AG09309 (cell line): Measurements from ENCODE around the gene CIT.

Source experiments
- DNase-seq: peaks from one replicate; pipeline ENCODE4 v3.0.0-alpha.2; 2010; ENCODE audit warnings: low read depth
- H3K4me3 ChIP-seq: 2 replicates; pipeline ENCODE4 v1.5.1; 2011; ENCODE audit warnings: mild to moderate bottlenecking, low read depth, low read length, moderate library complexity; ENCODE audit not compliant: control insufficient read depth
- TF ChIP-seq, protein P1 (sequence below): IDR thresholded peaks from 2 replicates; pipeline ENCODE4 v1.5.1; 2011; ENCODE audit warnings: mild to moderate bottlenecking, low read depth, low read length, inconsistent platforms; ENCODE audit not compliant: insufficient read depth, control insufficient read depth; ENCODE audit errors: missing control alignments

Gene CIT

DNA sequence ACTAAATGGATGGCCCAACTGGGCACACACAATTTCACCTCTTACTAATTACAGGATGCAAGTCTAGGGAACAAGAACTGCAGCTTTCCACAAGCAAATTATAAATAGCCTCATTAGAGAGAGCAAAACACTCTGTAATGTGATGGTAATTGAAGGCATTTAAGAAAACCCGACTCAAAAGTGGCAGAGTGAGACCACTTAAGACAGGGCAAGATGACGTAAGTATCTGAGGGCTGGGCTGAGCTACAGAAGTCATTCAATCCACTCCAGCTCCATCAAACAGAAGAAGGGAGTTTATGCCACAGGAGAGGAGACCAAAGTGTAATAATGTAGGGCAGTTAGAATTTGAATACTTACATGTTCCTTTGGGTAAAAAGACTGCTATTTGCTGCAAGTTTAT lies 118.9 kb downstream of the CIT start:
- H3K4me3 ChIP-seq, result no peak overlapping the region
- TF ChIP-seq, protein P1, sequence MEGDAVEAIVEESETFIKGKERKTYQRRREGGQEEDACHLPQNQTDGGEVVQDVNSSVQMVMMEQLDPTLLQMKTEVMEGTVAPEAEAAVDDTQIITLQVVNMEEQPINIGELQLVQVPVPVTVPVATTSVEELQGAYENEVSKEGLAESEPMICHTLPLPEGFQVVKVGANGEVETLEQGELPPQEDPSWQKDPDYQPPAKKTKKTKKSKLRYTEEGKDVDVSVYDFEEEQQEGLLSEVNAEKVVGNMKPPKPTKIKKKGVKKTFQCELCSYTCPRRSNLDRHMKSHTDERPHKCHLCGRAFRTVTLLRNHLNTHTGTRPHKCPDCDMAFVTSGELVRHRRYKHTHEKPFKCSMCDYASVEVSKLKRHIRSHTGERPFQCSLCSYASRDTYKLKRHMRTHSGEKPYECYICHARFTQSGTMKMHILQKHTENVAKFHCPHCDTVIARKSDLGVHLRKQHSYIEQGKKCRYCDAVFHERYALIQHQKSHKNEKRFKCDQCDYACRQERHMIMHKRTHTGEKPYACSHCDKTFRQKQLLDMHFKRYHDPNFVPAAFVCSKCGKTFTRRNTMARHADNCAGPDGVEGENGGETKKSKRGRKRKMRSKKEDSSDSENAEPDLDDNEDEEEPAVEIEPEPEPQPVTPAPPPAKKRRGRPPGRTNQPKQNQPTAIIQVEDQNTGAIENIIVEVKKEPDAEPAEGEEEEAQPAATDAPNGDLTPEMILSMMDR, result no peak
- DNase-seq, result no peak

DNA sequence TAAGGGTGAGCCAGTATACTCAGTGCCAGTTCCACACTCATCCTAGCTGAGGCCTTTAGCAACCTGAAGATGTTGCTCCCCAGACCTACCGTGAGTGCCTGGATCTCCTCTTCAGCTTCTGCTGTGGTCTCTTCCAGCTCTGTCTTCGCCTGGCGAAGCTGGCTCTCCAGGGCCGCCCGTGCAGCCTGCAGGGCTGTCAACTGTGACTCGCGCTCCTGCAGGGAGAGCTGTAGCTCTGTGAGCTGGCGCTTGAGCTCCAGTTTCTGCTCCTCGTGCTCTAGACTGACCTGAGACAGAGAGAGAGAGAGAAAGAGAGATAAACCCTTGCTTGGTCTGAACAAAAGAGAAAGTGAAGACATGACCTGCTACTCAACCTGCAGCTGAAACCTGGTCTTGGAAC lies 125.2 kb downstream of the CIT start:
- DNase-seq, result no peak
- no peak overlapping the region for H3K4me3 ChIP-seq

DNA sequence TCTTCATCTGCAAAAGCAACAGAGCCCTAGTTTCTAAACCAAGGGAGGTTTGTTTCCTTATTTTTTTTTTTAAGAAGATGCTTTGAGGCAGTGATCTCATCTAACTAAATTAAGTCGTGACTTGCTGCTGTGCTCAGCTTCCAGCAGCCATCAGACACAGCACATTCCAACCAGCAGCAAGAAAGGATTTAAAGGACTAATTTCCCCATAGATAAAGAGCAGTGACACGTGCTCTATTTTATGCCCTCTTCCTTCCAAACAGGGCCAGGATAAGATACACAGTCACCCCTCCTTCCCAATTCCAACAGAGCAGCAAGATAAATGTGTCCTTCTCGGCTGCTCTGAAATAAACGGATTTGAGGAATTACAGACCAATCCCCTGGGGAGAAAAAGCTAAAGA lies 127.5 kb downstream of the CIT start:
- no peak for DNase-seq
- no peak overlapping the region for H3K4me3 ChIP-seq
- TF ChIP-seq, protein P1, result no peak

More for the DNA sequence above, 125.2 kb downstream of the CIT start:
- TF ChIP-seq, protein P1, result no peak

DNA sequence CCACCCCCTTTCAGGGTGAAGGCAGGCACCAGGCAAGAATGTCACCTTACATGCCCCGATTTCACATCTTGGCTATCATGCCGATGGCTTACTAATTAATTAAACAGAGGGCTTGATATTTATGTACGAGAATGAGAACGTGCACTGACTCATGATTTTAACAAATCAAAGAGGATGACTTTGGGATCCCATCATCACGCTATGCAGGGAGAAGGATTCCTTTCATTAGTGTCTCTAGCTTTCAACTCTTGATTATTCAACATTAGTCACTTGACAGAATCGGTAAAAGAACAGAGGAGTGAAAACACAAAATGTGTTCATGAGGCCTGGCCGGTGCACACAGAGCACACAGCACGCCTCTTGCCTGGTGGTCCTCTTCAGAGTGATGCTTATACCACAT lies 128.6 kb downstream of the CIT start:
- H3K4me3 ChIP-seq, result no peak overlapping the region
- TF ChIP-seq, protein P1, result no peak
- DNase-seq, result no peak

DNA sequence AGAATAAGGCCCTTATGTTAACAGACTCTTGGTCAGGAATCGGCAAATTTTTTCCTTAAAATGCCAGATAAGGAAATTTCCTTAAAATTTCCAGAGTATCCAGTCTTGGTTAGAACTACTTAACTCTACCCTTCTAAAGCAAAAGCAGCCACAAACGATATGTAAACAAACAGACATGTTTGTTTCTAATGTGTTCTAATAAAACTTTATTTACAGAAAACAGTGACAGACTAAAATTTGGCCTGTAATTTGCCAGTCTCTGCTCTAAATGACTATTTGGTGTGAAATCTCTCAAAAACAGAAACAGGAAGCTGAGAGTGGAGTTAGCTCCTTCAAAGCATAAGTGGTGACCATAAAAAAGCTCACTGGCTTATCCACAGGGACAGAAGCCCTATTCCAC lies 131.0 kb downstream of the CIT start:
- no peak for DNase-seq
- no peak overlapping the region for H3K4me3 ChIP-seq
- TF ChIP-seq, protein P1, result no peak

DNA sequence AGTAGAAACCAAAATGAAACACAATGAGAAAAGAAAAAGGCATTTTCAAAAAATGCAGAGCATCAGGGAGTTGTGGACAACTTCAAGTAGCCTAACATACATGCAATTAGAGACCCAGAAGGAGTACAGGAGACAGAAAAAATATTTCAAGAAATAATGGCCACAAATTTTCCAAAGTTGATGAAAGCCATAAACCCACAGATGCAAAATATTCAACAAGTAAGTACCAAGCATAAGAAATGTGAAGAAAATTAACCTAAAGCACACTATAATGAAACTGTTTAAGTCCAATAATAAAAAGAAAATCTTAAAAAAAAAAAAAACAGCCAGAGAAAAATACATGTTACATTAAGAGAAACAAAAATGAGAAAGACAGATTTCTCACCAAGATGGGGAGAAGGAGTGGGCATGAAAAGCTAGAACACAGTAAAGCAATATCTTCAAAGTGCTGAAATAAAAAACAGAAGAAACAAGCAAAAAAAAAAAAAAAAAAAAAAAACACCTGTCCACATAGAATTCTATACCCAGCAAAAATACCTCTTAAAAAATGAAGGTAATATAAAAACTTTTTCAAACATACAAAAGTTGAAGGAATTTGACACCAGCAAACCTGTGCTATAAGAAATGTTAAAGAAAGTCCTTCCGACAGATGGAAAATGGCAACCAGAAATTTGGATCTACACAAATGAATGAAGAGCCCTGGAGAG lies 132.1 kb downstream of the CIT start:
- no peak for DNase-seq
- no peak overlapping the region for H3K4me3 ChIP-seq
- TF ChIP-seq, protein P1, result no peak

DNA sequence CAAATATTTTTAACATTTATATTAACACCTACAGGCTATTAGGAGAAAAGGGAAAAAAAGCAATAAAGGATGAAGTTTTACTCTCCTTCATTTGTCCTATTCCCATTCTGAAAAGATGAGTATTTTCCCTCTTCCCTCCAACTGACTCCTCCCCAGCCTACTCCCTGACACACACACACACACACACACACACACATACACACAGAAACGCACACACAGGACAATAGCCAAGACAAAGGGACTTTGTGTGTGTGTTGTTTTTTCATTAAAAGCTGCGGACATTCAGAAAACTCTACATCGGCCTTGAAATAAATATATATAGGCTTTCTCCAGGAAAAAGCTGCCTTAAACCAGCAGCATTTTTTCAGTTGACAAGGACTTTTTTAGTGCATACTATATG lies 134.4 kb downstream of the CIT start:
- H3K4me3 ChIP-seq, result no peak overlapping the region
- TF ChIP-seq, protein P1, result no peak
- no peak for DNase-seq
